Mesodermal cell (in vitro differentiated cells): Measurements from ENCODE around the gene SERPINB6.

Experiments used
- H3K27ac ChIP-seq: 2 replicates; pipeline ENCODE4 v1.7.0; 2013; ENCODE audit warnings: mild to moderate bottlenecking, low read depth, low read length, moderate library complexity; ENCODE audit not compliant: severe bottlenecking
- H3K36me3 ChIP-seq: 2 replicates; pipeline ENCODE4 v1.7.1; 2013; ENCODE audit warnings: mild to moderate bottlenecking, low read length, moderate library complexity; ENCODE audit not compliant: control insufficient read depth, insufficient read depth
- H3K4me1 ChIP-seq: one replicate; pipeline ENCODE4 v1.7.1; 2013; ENCODE audit warnings: mild to moderate bottlenecking, low read length; ENCODE audit not compliant: insufficient read depth, control insufficient read depth, poor library complexity, severe bottlenecking
- H3K4me3 ChIP-seq: 2 replicates; pipeline ENCODE4 v1.7.0; 2013; ENCODE audit warnings: low read length, control low read depth, mild to moderate bottlenecking; ENCODE audit not compliant: insufficient read depth, poor library complexity, severe bottlenecking; ENCODE audit errors: extremely low read depth
- H3K9me3 ChIP-seq: 2 replicates; pipeline ENCODE4 v1.7.1; 2013; ENCODE audit warnings: mild to moderate bottlenecking, low read length, moderate library complexity; ENCODE audit not compliant: control insufficient read depth
- WGBS, 2 experiments: methylation state at CpG; one replicate each; pipeline ENCODE4 v1.1.5; 2013; ENCODE audit warnings: missing lambda C conversion rate in 2 of 2; ENCODE audit not compliant: insufficient coverage in 2 of 2; 5-methylcytosine and 5-hydroxymethylcytosine counted together

Gene SERPINB6

DNA sequence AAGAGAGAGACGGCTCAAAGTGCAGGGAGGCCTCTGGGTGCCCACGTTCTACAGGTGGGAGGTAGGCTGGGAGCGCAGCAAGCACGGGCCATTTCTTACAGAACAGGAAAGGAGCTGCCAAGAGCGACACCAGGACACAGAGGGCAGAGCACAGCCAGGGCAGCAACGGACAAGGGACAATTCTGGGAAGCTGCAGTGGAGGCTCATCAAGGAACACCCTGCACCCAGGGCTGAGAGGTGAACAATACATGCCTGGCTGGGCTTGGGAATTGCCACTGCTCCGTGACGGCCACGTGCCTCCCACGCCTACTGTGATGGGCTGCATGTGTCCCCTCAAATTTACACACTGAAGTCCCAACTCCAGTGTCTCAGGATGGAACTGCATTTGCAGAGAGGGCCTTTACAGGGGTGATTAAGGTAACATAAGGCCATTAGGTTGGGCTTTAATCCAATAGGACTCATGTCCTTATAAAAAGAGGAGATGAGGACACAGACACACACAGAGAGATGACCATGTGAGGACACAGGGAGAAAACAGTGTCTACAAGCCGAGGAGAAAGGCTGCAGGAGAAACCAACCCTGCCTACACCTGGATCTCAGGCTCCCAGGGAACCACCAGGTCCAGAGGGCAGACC is 13.6 kb downstream of the SERPINB6 start:
- Histone ChIP-seq H3K36me3 (peaks cover 10% of the 10 kb centered on the region), H3K27ac (no peak overlapping the region), H3K4me1 (peaks cover 21% of the 10 kb centered on the region), H3K9me3 (no peaks in the 10 kb centered on the region), H3K4me3 (no peak overlapping the region)
- WGBS, 2 experiments = 88 to 94% methylated on average over 10 of the region's 11 CpGs

DNA sequence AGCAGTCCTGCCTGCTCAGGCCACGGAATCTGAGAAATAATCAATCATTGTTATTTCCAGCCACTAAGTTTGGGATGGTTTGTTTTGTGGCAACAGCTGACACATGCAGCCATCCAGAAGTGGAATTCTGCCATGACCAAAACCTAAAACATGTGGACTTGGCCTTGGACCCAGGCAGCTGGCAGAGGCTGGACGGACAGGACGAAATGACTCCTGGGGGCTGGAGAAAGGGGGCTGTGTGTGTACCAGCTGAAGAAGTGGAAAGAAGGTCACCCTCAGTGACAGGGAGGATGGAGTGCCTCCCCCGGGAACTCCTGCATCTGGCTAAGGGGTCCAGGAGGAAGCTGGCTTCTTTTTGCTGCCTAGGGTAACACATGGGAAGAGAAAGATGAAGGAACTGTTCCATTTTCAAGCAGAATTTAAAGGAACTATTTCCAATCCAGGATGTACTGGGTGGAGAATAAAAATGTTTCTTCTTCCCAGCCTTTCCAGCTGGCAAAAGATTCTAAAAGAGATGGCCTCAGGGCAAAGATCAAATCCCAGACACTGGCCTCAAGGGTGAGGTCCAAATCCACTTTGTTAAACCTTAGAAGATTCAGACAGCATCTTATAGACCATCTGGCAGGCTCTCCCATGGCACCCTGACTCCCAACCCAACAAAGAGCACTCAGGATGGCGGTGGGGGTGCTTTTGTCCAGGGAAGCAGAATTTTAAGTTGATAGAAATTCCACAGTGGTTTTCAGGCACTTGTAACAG is 14.3 kb downstream of the SERPINB6 start:
- Histone ChIP-seq H3K4me3 (no peak overlapping the region), H3K27ac (no peak overlapping the region), H3K9me3 (no peaks in the 10 kb centered on the region), H3K4me1 (peaks cover 22% of the 10 kb centered on the region), H3K36me3 (peaks cover 10% of the 10 kb centered on the region)
- WGBS, 2 experiments = 95 to 100% methylated on average over 3 to 4 of the region's 5 CpGs

DNA sequence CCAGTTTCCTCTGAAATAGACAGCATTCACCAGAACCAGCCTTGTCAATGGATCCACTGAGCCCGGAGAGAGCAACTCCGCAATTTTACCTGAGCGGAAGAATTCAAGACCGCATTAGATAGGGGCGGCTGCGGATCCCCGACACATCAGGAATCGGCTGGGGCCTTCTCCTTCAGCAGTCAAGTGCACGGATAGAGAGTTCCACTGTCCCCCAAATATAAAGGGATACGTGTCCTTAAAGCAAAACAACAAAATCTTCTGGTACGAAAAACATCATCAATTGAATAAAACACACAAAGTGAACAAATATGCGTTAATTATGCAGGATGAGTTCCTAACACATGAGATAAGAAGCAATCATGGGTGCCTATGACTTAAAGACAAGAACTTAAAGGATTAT is 18.3 kb downstream of the SERPINB6 start:
- Histone ChIP-seq H3K27ac (no peak overlapping the region), H3K9me3 (no peaks in the 10 kb centered on the region), H3K4me3 (no peak overlapping the region), H3K4me1 (peaks cover 6% of the 10 kb centered on the region), H3K36me3 (peaks cover 22% of the 10 kb centered on the region)
- WGBS, 2 experiments = 93 to 94% methylated on average over 11 of the region's 12 CpGs

DNA sequence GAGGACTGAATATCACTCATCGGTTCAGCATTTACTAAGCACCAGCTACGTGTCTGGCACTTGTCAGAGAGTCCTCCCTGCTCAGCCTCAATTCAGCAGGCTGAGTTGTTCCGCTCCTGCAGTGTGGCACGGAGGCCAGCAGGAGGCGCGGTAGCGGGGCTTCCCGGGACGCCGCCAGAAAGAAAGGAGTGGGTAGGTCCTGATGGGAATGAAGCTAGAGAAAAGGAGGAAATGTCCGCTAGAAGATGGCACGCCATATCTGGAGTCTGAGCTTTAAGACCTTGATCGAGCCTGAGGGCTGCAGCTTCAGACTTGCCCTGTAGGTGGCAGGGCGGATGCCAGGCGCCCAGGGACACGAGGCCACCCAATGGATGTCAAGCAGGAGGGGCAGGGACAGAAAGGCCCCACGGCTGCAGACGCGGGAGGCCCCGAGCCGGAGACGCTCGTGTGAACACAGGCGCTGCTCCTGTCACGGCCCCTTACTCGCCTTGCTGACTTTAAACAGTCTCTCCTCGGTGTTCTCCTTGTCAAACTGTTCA is 18.7 kb downstream of the SERPINB6 start:
- WGBS, 2 experiments = 31 to 39% methylated on average over 21 to 27 of the region's 27 CpGs
- Histone ChIP-seq H3K27ac (no peak overlapping the region), H3K9me3 (no peaks in the 10 kb centered on the region), H3K4me1 (peaks cover 6% of the 10 kb centered on the region), H3K36me3 (peaks cover 27% of the 10 kb centered on the region), H3K4me3 (no peak overlapping the region)

DNA sequence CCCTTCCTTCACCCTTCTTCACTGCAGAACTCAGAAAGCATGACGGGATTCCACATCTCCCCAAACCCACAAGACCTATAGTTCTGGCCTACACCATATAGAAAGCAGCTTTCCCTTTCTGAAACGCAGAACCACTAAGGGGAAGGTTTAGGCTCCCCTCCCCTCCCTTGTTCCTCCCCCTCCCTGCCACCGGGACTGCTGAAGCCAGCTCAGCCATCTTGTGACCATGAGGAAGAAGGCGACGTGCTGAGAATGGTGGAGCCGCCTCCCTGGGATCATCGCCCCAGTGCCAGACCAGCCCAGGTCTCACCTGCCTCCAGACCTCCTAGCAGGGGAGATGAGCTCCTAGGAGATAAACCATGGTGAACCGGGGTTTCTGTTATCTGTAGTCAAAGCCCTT is 19.6 kb downstream of the SERPINB6 start:
- peaks cover 6% of the 10 kb centered on the region for H3K4me1 ChIP-seq

DNA sequence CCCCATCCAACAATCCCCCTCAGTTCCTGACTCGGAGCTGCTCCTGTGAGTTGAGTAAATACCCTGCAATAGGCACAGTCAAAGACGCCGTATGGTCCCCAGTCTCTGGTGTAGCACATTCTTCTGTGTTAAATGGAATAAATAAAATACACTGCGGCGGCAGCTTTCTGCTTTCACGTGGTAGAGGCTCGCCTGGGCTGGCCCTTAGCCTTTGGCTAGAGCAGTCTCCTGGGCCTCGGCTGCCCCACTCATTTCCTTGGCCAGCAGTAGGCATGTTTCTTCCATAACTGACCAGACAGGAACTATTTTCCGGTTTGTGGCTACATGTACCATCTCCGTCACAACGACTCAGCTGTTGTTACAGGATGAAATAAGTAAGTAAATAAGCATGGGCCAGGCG is 20.7 kb downstream of the SERPINB6 start:
- Histone ChIP-seq H3K9me3 (no peaks in the 10 kb centered on the region), H3K27ac (no peak overlapping the region), H3K4me1 (peaks cover 6% of the 10 kb centered on the region), H3K4me3 (no peak overlapping the region), H3K36me3 (peaks cover 24% of the 10 kb centered on the region)
- WGBS, 2 experiments = 90 to 93% methylated on average over 10 to 11 of the region's 12 CpGs

More for the DNA sequence above, 19.6 kb downstream of the SERPINB6 start:
- H3K36me3 ChIP-seq = peaks cover 25% of the 10 kb centered on the region
- 84 to 92% methylated on average over 3 to 5 of the region's 8 CpGs for WGBS, 2 experiments
- H3K4me3 ChIP-seq = no peak overlapping the region
- no peaks in the 10 kb centered on the region for H3K9me3 ChIP-seq
- H3K27ac ChIP-seq = no peak overlapping the region

DNA sequence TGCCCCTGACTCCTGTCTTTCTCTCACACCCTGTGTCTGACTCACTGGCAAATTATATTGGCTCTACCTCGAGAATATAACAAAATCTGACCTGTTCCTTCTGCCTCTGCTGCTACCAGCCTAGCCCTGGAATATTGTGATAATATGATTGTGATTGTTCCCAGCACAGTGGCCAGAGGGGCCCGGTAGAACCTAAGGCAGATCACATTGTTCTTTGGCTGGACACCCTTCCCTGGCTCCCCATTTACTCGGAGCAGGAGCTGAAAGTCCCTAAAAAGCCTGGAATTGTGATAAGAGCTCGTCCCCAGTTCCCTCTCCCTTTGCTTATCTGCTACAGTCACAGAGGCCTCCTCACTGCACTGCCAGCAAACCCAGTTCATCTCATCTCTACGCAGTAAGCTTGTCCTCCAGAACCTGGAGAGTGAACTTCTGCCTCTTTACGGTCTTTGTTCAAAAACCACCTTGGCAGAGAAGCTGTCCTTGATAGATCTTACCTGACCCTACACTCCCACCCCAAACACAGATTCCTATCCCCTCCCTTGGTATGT is 21.8 kb downstream of the SERPINB6 start:
- Histone ChIP-seq H3K4me1 (peaks cover 6% of the 10 kb centered on the region), H3K9me3 (no peaks in the 10 kb centered on the region), H3K4me3 (no peak overlapping the region), H3K36me3 (peaks cover 20% of the 10 kb centered on the region), H3K27ac (no peak overlapping the region)
- 88 to 93% methylated on average over 4 to 5 of the region's 6 CpGs for WGBS, 2 experiments

DNA sequence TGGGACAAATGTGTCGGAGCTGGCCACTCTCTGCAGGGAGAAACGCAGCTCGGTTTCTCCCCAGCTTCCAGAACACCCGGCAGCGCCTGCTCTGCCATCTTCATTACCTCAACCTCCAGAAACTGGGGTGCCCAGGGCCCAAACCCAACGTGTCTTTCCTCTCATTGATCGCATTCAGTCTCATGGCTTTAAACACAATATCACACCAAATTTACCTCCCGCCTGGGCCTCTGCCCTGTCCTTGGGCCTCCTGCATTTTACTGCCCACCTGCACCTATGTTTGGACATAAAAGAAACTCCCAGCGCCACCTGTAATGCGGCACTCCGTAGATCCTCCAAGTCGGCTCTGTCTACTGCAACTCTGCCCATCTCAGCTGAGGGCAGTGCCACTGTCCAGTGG is 22.2 kb downstream of the SERPINB6 start:
- WGBS, 2 experiments = 92 to 97% methylated on average over 12 of the region's 12 CpGs

DNA sequence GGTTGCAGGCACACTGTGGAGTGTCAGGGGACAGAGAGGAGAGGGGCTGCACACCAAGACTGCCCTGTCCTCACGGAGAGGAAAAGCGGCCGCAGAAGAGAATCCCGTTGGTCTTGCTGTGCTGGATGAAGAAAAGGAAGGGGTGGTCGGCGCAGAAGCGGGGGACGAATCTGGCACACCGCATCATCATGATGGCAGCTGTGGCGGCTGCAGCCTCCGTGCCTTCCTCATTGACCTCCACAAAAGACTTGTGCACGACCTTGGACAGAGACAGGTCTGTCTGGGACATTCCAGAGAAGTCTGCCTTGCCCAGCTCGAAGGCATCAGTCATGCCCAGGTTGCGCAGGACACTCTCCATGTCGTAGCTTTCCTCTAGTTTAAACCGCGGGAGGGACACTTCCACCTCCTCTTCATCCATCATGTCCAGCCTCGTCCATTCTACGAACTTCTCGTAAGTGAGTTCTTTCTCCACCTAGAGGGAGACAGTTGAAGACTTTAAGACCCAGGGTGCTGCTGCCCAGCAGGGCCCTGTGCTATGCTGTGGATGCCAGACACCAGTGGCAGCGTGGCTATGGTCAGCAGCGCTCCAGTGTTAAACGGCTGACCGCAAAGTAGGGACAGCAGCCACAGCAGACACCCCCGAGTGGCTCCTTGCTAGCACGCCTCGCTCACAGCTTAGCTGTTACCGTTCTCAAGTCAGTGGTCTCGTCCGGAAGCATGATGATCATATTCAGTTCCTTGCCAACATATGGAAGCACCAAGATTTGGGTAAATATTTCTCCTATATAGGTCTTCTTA is 22.9 kb downstream of the SERPINB6 start:
- 96 to 97% methylated on average over 25 to 26 of the region's 30 CpGs for WGBS, 2 experiments
- H3K9me3 ChIP-seq = no peaks in the 10 kb centered on the region
- no peak overlapping the region for H3K4me3 ChIP-seq
- H3K4me1 ChIP-seq = peaks cover 6% of the 10 kb centered on the region
- H3K27ac ChIP-seq = no peak overlapping the region
- H3K36me3 ChIP-seq = peaks cover 18% of the 10 kb centered on the region

More for the DNA sequence above, 22.2 kb downstream of the SERPINB6 start:
- peaks cover 20% of the 10 kb centered on the region for H3K36me3 ChIP-seq
- no peaks in the 10 kb centered on the region for H3K9me3 ChIP-seq
- H3K4me3 ChIP-seq = no peak overlapping the region
- H3K27ac ChIP-seq = no peak overlapping the region
- peaks cover 6% of the 10 kb centered on the region for H3K4me1 ChIP-seq

DNA sequence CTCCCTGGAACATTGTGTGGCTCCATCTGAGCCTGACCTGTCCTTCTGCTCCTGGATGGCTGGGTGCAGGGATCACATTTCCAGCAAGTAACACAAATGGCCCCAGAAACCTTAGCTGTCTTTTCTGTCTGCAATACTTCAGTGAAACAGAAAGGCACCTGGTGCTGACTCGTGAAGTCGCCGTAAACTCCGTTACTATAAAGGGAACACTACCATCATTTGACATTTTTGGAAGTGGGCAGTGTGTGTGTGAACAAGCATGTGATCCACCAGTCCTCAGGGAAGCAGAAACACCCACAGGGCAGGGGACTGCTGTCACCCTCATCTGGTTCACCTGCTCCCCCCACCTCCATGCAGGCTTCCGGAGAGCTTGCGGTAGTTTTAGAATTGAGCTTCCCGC is 23.9 kb downstream of the SERPINB6 start:
- 94% methylated on average over 5 of the region's 7 CpGs; no CpG with 5 or more reads in 1 of the 2 experiments for WGBS, 2 experiments
- Histone ChIP-seq H3K27ac (no peak overlapping the region), H3K9me3 (no peaks in the 10 kb centered on the region), H3K36me3 (peaks cover 18% of the 10 kb centered on the region), H3K4me1 (no peaks in the 10 kb centered on the region), H3K4me3 (no peak overlapping the region)
